ENCODE results near the gene CRADD. TPM values are rescaled to one million over a fixed set of nuclear protein-coding genes. Genes with fewer than 3 reads are reported as not detected.
"Not testable (repeated sequence)": the region's sequence is repeated elsewhere in the genome, so short reads cannot be mapped to it uniquely, and the experiment has no call there.

The CRADD gene
- total RNA-seq, 1 donor from 2014 or later = 10.7 TPM

GRCh38 chr12:93857991-93858447 is 180.8 kb downstream of the CRADD start:
- intact Hi-C loops (cut with micrococcal nuclease) = loop anchor here (5.0 kb wide), 1 partner anchor 39 kb away; no protein-coding TSS in a partner anchor
- Mint-ChIP-seq H3K4me1 (ENCODE audit: low read depth) (peaks cover 44% of the 10 kb centered on the region), H3K27me3 (ENCODE audit: low read depth) (no peaks in the 10 kb centered on the region), H3K27ac (no peak overlapping the region), H3K36me3 (ENCODE audit: low read depth) (no peaks in the 10 kb centered on the region), H3K4me3 (ENCODE audit: low read depth) (no peak overlapping the region), H3K9me3 (no peaks in the 10 kb centered on the region)
- no peak for DNase-seq (ENCODE audit: low spot score)

GRCh38 chr12:93860668-93861373 is 183.6 kb downstream of the CRADD start:
- Mint-ChIP-seq H3K27me3 (ENCODE audit: low read depth) (no peaks in the 10 kb centered on the region), H3K4me1 (ENCODE audit: low read depth) (peaks cover 27% of the 10 kb centered on the region), H3K4me3 (ENCODE audit: low read depth) (no peak overlapping the region), H3K36me3 (ENCODE audit: low read depth) (no peaks in the 10 kb centered on the region), H3K27ac (no peak overlapping the region), H3K9me3 (peaks cover 14% of the 10 kb centered on the region)
- intact Hi-C loops (cut with micrococcal nuclease) = no loop called here
- no peak for DNase-seq (ENCODE audit: low spot score)

DNA sequence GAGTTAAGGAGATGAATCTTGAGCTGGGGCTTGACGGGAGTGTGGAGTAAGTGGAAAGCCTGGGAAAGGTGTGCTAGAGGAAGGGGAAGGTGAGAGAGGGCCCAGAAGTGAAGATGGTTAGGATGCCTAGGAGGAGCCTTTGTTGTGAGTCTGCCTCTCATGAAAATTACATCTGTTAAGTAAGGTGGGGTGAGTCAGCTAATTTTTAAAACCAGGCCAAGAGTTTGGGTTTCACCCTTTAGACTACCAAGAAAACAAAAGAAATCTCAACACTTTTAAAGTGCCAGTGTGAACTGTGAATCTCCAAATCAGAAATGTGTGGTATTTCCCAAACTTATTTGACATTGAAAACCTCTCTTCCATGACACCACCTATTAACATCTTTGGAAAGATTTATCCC is 185.2 kb downstream of the CRADD start:
- Mint-ChIP-seq H3K9me3 (peaks cover 30% of the 10 kb centered on the region), H3K27ac (no peak overlapping the region), H3K4me3 (ENCODE audit: low read depth) (no peak overlapping the region), H3K27me3 (ENCODE audit: low read depth) (no peaks in the 10 kb centered on the region), H3K4me1 (ENCODE audit: low read depth) (peaks cover 12% of the 10 kb centered on the region), H3K36me3 (ENCODE audit: low read depth) (peaks cover 9% of the 10 kb centered on the region)
- intact Hi-C loops (cut with micrococcal nuclease) = no loop called here
- no peak for DNase-seq (ENCODE audit: low spot score)

DNA sequence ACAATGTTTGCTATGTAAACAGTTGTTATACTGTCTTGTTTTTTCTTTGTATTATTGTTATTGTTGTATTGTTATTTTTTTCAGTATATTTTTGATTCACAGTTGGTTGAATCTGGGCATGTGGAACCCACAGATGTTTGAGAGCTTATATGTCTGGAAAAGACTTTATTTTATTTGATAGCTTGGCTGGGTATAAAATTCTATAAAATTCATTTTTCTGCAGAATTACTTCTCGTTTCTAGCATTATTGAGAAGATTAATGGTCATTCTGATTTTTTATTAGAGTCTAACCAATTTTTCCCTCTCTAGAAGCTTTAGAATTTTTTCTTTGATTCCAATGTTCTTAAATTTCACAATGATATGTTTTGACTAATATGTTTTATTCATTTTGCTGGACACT is 188.6 kb downstream of the CRADD start:
- Mint-ChIP-seq H3K27ac (no peak overlapping the region), H3K4me1 (ENCODE audit: low read depth) (peaks cover 6% of the 10 kb centered on the region), H3K36me3 (ENCODE audit: low read depth) (peaks cover 9% of the 10 kb centered on the region), H3K9me3 (peaks cover 52% of the 10 kb centered on the region), H3K4me3 (ENCODE audit: low read depth) (no peak overlapping the region), H3K27me3 (ENCODE audit: low read depth) (peaks cover 8% of the 10 kb centered on the region)
- no peak for DNase-seq (ENCODE audit: low spot score)
- intact Hi-C loops (cut with micrococcal nuclease) = no loop called here

DNA sequence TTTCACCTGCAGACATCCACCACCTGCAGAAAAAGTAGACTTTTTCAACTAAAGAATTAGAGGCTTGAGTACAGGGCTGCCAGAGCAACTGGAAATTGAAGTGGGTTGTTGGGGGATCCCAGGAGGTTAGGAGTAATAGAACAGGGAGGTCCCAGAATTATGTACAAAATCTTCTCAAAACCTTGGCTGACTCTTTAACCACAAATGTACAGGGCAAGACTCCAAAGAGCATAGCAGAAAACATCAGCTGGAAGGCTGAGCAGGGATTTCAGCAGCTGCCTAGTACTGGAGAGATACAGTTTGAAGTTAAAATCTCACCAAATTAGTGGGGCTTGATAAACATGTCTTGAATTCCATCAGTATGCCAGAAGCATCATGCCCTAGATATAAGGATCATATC is 191.6 kb downstream of the CRADD start:
- no peaks in the 10 kb centered on the region for H3K4me1 Mint-ChIP-seq (ENCODE audit: low read depth)
- no peak for DNase-seq (ENCODE audit: low spot score)
- peaks cover 8% of the 10 kb centered on the region for H3K27me3 Mint-ChIP-seq (ENCODE audit: low read depth)
- H3K4me3 Mint-ChIP-seq (ENCODE audit: low read depth) = no peak overlapping the region
- peaks cover 12% of the 10 kb centered on the region for H3K36me3 Mint-ChIP-seq (ENCODE audit: low read depth)
- intact Hi-C loops (cut with micrococcal nuclease) = no loop called here
- peaks cover 77% of the 10 kb centered on the region for H3K9me3 Mint-ChIP-seq
- H3K27ac Mint-ChIP-seq = no peak overlapping the region

DNA sequence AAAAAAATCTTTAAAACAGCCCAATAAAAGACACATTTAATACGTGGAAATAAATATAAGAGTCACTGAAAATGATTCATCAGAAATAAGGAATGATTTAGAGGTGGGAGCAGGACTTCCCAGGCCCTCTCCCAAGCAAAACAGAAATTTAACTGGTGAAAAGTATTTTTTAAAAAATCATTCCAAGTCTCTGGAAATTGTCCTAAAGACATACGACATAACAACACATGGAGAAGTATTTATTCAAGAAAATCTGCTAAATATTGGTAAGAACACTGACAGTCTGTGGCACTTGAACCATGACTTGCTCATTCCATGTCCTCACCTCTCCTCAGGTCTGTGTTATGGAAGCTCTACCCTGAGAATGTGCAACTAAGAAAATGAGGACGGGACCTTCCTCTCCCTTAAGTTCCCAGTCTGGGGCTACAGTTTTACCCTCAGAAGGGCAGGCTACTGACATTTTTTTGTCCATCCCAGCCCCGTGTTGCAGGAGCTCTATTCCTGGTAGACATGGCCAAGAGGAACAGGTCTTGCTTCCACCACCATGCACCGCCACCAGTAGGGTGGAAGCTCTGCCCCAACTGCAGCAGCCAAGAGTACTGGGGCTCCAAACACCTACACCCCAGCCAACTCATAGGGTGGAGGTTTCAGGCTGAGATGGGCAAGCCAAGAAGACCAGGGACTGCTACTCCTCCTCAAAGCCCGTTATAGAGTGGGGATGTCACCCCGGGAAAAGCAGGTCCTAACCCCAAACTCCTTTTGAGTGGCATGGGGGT is 193.0 kb downstream of the CRADD start:
- DNase-seq (ENCODE audit: low spot score) = no peak
- peaks cover 82% of the 10 kb centered on the region for H3K9me3 Mint-ChIP-seq
- H3K4me3 Mint-ChIP-seq (ENCODE audit: low read depth) = no peak overlapping the region
- peaks cover 16% of the 10 kb centered on the region for H3K36me3 Mint-ChIP-seq (ENCODE audit: low read depth)
- no peaks in the 10 kb centered on the region for H3K4me1 Mint-ChIP-seq (ENCODE audit: low read depth)
- intact Hi-C loops (cut with micrococcal nuclease) = no loop called here
- no peak overlapping the region for H3K27ac Mint-ChIP-seq
- H3K27me3 Mint-ChIP-seq (ENCODE audit: low read depth) = peaks cover 8% of the 10 kb centered on the region

- Mint-ChIP-seq H3K27me3 (ENCODE audit: low read depth) (peaks cover 12% of the 10 kb centered on the region), H3K36me3 (ENCODE audit: low read depth) (peaks cover 20% of the 10 kb centered on the region), H3K9me3 (peaks cover 82% of the 10 kb centered on the region)
- H3K27ac Mint-ChIP-seq; DNase-seq (ENCODE audit: low spot score); H3K4me3 Mint-ChIP-seq (ENCODE audit: low read depth); intact Hi-C loops (cut with micrococcal nuclease); H3K4me1 Mint-ChIP-seq (ENCODE audit: low read depth): not testable (repeated sequence)
Observed at GRCh38 chr12:93871566-93871965, 194.4 kb downstream of the CRADD start.

DNA sequence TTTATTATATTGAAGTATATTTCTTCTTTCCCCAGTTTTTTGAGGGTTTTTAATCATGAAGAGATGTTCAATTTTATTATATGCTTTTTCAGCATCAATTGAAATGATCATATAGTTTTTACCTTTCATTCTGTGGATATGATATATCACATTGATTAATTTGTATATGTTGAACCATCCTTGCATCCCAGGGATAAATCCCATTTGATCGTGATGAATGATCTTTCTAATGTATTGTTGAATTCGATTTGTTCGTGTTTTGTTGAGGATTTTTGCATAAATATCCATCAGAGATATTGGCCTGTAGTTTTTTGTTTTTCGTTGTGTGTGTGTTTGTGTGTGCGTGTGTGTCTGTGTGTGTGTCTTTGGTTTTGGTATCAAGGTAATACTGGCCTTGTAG is 196.4 kb downstream of the CRADD start:
- DNase-seq (ENCODE audit: low spot score) = no peak
- Mint-ChIP-seq H3K4me3 (ENCODE audit: low read depth) (no peak overlapping the region), H3K27ac (no peak overlapping the region), H3K9me3 (peaks cover 72% of the 10 kb centered on the region), H3K36me3 (ENCODE audit: low read depth) (peaks cover 25% of the 10 kb centered on the region), H3K4me1 (ENCODE audit: low read depth) (no peaks in the 10 kb centered on the region), H3K27me3 (ENCODE audit: low read depth) (peaks cover 8% of the 10 kb centered on the region)
- intact Hi-C loops (cut with micrococcal nuclease) = no loop called here

DNA sequence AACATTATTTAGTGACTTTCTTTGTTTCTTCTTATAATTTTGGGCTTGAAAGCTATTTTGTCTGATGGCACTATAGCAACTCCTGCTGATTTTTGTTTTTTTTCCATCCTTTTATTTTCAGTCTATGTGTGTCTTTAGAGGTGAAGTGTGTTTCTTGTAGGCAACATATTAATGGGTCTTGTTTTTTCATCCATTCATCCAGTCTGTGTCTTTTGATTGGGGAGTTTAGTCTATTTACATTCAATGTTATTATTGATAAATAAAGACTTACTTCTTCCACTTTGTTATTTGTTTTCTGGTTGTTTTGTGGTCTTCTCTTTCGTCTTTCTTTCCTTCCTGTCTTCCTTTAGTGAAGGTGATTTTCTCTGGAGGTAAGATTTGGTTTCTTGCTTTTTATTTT is 198.0 kb downstream of the CRADD start:
- DNase-seq (ENCODE audit: low spot score) = no peak
- peaks cover 68% of the 10 kb centered on the region for H3K9me3 Mint-ChIP-seq
- no peak overlapping the region for H3K27ac Mint-ChIP-seq
- H3K36me3 Mint-ChIP-seq (ENCODE audit: low read depth) = peaks cover 28% of the 10 kb centered on the region
- intact Hi-C loops (cut with micrococcal nuclease) = no loop called here
- H3K4me3 Mint-ChIP-seq (ENCODE audit: low read depth) = no peak overlapping the region
- peaks cover 4% of the 10 kb centered on the region for H3K27me3 Mint-ChIP-seq (ENCODE audit: low read depth)
- H3K4me1 Mint-ChIP-seq (ENCODE audit: low read depth) = peaks cover 10% of the 10 kb centered on the region

DNA sequence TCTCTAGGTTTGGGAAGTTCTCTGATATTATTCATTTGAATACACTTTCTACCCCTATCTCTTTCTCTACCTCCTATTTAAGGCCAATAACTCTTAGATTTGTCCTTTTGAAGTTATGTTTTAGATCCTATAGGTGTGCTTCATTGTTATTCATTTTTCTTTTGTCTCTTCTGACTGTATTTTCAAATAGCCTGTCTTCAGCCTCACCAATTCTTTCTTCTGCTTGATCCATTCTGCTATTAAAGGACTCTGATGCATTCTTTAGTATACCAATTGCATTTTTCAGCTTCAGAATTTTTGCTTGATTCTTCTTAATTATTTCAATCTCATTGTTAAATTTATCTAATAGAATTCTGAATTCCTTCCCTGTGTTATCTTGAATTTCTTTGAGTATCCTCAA is 199.2 kb downstream of the CRADD start:
- Mint-ChIP-seq H3K36me3 (ENCODE audit: low read depth) (peaks cover 32% of the 10 kb centered on the region), H3K4me3 (ENCODE audit: low read depth) (no peak overlapping the region), H3K9me3 (peaks cover 71% of the 10 kb centered on the region), H3K4me1 (ENCODE audit: low read depth) (peaks cover 22% of the 10 kb centered on the region), H3K27ac (no peak overlapping the region), H3K27me3 (ENCODE audit: low read depth) (peaks cover 4% of the 10 kb centered on the region)
- DNase-seq (ENCODE audit: low spot score) = no peak
- intact Hi-C loops (cut with micrococcal nuclease) = no loop called here

- intact Hi-C loops (cut with micrococcal nuclease) = no loop called here
- peaks cover 4% of the 10 kb centered on the region for H3K27me3 Mint-ChIP-seq (ENCODE audit: low read depth)
Observed at GRCh38 chr12:93877446-93877845, 200.3 kb downstream of the CRADD start.

GRCh38 chr12:93879476-93880421 is 202.6 kb downstream of the CRADD start:
- intact Hi-C loops (cut with micrococcal nuclease) = loop anchor here (1.0 to 2.0 kb wide), 3 partner anchors 19 to 309 kb away; no protein-coding TSS in a partner anchor
- Mint-ChIP-seq H3K4me1 (ENCODE audit: low read depth) (peaks cover 24% of the 10 kb centered on the region), H3K4me3 (ENCODE audit: low read depth) (no peak overlapping the region), H3K27me3 (ENCODE audit: low read depth) (peaks cover 4% of the 10 kb centered on the region), H3K27ac (peak overlapping the region; percentile 78), H3K9me3 (peaks cover 39% of the 10 kb centered on the region), H3K36me3 (ENCODE audit: low read depth) (peaks cover 28% of the 10 kb centered on the region)
- DNase-seq (ENCODE audit: low spot score) = no peak

More at GRCh38 chr12:93877446-93877845, 200.3 kb downstream of the CRADD start:
- DNase-seq (ENCODE audit: low spot score) = no peak
- H3K27ac Mint-ChIP-seq = no peak overlapping the region
- peaks cover 61% of the 10 kb centered on the region for H3K9me3 Mint-ChIP-seq
- H3K4me3 Mint-ChIP-seq (ENCODE audit: low read depth) = no peak overlapping the region
- peaks cover 32% of the 10 kb centered on the region for H3K36me3 Mint-ChIP-seq (ENCODE audit: low read depth)
- peaks cover 24% of the 10 kb centered on the region for H3K4me1 Mint-ChIP-seq (ENCODE audit: low read depth)
